HepG2 (cell line): ENCODE results near the gene HOXC9. TPM values are rescaled to one million over a fixed set of nuclear protein-coding genes. Genes with fewer than 3 reads are reported as not detected.

ENCODE experiments used
- GZF1 ChIP-seq: sonication (generic); formaldehyde crosslinking; IDR thresholded peaks from 2 replicates; pipeline ENCODE4 v1.5.1; 2020; ENCODE audit warnings: mild to moderate bottlenecking, missing genetic modification reagents
- HNRNPH1 ChIP-seq: fragments of 200-400 bp; formaldehyde crosslinking; optimal IDR thresholded peaks from 2 replicates; pipeline ENCODE3; 2017; ENCODE audit warnings: mild to moderate bottlenecking, low read depth, low read length
- KLF13 ChIP-seq: sonication (generic); formaldehyde crosslinking; IDR thresholded peaks from 2 replicates; pipeline ENCODE4 v1.4.0; 2020; ENCODE audit warnings: mild to moderate bottlenecking, missing genetic modification reagents
- KMT2A ChIP-seq: sonication (generic); formaldehyde crosslinking; IDR thresholded peaks from 2 replicates; pipeline ENCODE4 v1.4.0; 2020; ENCODE audit warnings: missing genetic modification reagents
- LCORL ChIP-seq, 2 experiments: fragments of 450-650 bp in 1 of 2; sonication (generic) in 1 of 2; formaldehyde crosslinking in 1 of 2; IDR thresholded peaks; 2 replicates each; pipeline versions ENCODE4 v1.5.0 to v1.6.1; 2017 to 2020; ENCODE audit warnings: antibody characterized with exemption in 1 of 2, missing genetic modification reagents in 1 of 2
- MAF1 ChIP-seq: sonication (generic); formaldehyde crosslinking; IDR thresholded peaks from 2 replicates; pipeline ENCODE4 v1.5.0; 2020; ENCODE audit warnings: missing genetic modification reagents, borderline replicate concordance
- MXI1 ChIP-seq: IDR thresholded peaks from 3 replicates; pipeline ENCODE4 v1.6.1; 2012; ENCODE audit warnings: low read depth, low read length, inconsistent platforms, borderline replicate concordance
- NFIB ChIP-seq: sonication (generic); formaldehyde crosslinking; IDR thresholded peaks from 2 replicates; pipeline ENCODE4 v1.9.0; 2021; ENCODE audit warnings: missing genetic modification reagents, mild to moderate bottlenecking, borderline replicate concordance
- NFKBIZ ChIP-seq: IDR thresholded peaks from 2 replicates; pipeline ENCODE4 v1.6.1; 2018; ENCODE audit warnings: missing genetic modification reagents, missing compliant biosample characterization
- RARA ChIP-seq: IDR thresholded peaks from 2 replicates; pipeline ENCODE4 v1.6.1; 2016; ENCODE audit warnings: missing genetic modification reagents, missing compliant biosample characterization
- RBAK ChIP-seq: sonication (generic); formaldehyde crosslinking; IDR thresholded peaks from 2 replicates; pipeline ENCODE4 v1.5.1; 2020; ENCODE audit warnings: mild to moderate bottlenecking, missing genetic modification reagents
- RBM22 ChIP-seq: fragments of 200-400 bp; formaldehyde crosslinking; optimal IDR thresholded peaks from 2 replicates; pipeline ENCODE3; 2017; ENCODE audit warnings: mild to moderate bottlenecking, low read length, moderate library complexity
- SIN3A ChIP-seq: IDR thresholded peaks from 2 replicates; pipeline ENCODE4 v1.6.1; 2011; ENCODE audit warnings: low read depth, mild to moderate bottlenecking, control low read depth, low read length, borderline replicate concordance
- SOX13 ChIP-seq, 3 experiments: fragments of 450-650 bp in 1 of 3; sonication (generic) in 1 of 3; formaldehyde crosslinking in 1 of 3; IDR thresholded peaks in 2 of 3; conservative IDR thresholded peaks in 1 of 3; 2 replicates each; pipeline versions ENCODE4 v1.5.0 to v1.6.1; 2016 to 2020; ENCODE audit warnings: antibody characterized with exemption in 1 of 3, mild to moderate bottlenecking in 1 of 3, missing compliant biosample characterization in 1 of 3, missing genetic modification reagents in 1 of 3, moderate library complexity in 1 of 3
- TOE1 ChIP-seq: sonication (generic); formaldehyde crosslinking; IDR thresholded peaks from 2 replicates; pipeline ENCODE4 v1.4.0; 2020; ENCODE audit warnings: mild to moderate bottlenecking, missing genetic modification reagents
- ZNF24 ChIP-seq: fragments of 450-650 bp; IDR thresholded peaks from 2 replicates; pipeline ENCODE4 v1.6.1; 2017; ENCODE audit warnings: antibody characterized with exemption, mild to moderate bottlenecking
- ZNF253 ChIP-seq: sonication (generic); formaldehyde crosslinking; IDR thresholded peaks from 2 replicates; pipeline ENCODE4 v1.8.0; 2022; ENCODE audit warnings: mild to moderate bottlenecking, missing genetic modification reagents, borderline replicate concordance
- ZNF282 ChIP-seq: fragments of 450-650 bp; IDR thresholded peaks from 2 replicates; pipeline ENCODE4 v1.6.1; 2018; ENCODE audit not compliant: partially characterized antibody
- ZNF441 ChIP-seq: sonication (generic); formaldehyde crosslinking; IDR thresholded peaks from 2 replicates; pipeline ENCODE4 v1.7.0; 2021; ENCODE audit warnings: missing genetic modification reagents, borderline replicate concordance
- ZNF761 ChIP-seq: sonication (generic); formaldehyde crosslinking; conservative IDR thresholded peaks from 2 replicates; pipeline ENCODE4 v1.4.0; 2020; ENCODE audit warnings: mild to moderate bottlenecking, missing genetic modification reagents
- polyA plus RNA-seq, 8 experiments: library from polyadenylated mRNA; depleted of rRNA in 3 of 8; stranded (reverse) in 7 of 8; unstranded in 1 of 8; fragments of >200 nt; fragmentation: Illumina TruSeq in 4 of 8; extraction: Trizol in 4 of 8; gene quantifications; 2 replicates each; pipeline versions ENCODE4 v1.2.1 to v1.2.3, GENCODE V29; 2011 to 2016; ENCODE audit warnings: low read depth in 4 of 8, missing spikeins in 1 of 8, mixed read lengths in 1 of 8; ENCODE audit not compliant: insufficient read depth in 1 of 8
- total RNA-seq, 5 experiments: library from RNA; depleted of rRNA; stranded (reverse); fragments of >200 nt; fragmentation: Illumina TruSeq; extraction: Trizol; gene quantifications; 2 replicates each; pipeline ENCODE4 v1.2.3, GENCODE V29; 2016; ENCODE audit warnings: low read depth in 1 of 5
- TF ChIP-seq, protein P1 (sequence below): IDR thresholded peaks from 2 replicates; pipeline ENCODE4 v1.6.1; 2016; ENCODE audit warnings: low read depth, missing genetic modification reagents, missing compliant biosample characterization
- TF ChIP-seq, protein P2 (sequence below): sonication (generic); formaldehyde crosslinking; IDR thresholded peaks from 2 replicates; pipeline ENCODE4 v1.4.0; 2020; ENCODE audit warnings: missing genetic modification reagents

Gene HOXC9
- total and polyA plus RNA-seq, 2 of the 13 experiments (the other 11 are each of a cell fraction or from before 2014, with no cell fraction given) = 0.11 to 1.1 TPM

DNA sequence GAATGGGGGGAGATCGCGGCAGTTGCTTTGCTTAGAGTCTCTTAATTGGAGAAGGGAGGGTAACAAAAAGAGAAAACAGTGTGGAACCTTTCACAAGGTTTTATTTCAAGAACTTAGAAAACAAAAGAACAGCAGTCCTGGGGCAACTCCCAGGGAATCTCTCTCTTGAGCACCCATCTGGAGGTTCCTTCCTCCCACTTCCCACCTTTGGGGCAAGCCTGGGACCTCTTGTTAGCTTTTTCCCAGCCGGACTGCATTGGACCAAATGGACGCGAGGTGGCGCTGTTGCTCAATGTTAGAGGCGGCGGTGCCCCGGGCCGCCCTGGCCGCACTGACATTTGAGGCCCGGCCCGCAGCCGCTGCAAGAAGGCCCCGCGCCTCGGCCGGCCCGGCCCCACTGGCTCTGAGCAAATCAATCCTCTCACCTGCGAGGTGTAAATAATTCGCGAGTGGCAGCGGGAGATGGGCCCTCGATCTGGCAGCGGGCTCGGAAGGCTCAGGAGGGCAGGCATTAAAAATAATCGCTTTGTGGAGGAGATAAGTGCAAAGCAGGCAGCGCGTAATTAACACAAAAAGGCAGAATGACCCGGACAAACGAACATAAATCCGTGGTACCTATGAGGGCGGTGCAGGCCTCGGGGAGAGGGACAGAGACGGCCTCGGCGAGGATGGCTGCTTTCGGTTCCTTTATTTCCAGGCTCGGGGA, 6.0 kb downstream of the HOXC9 start (continued):
- TF ChIP-seq MAF1 (CRISPR knock-in tag) = no peak
- no peak for TF ChIP-seq SIN3A
- no peak for TF ChIP-seq ZNF282
- TF ChIP-seq NFKBIZ (CRISPR knock-in tag) = no peak
- no peak for TF ChIP-seq KLF13 (CRISPR knock-in tag)
- no peak for TF ChIP-seq KMT2A
- TF ChIP-seq ZNF24 = no peak
- no peak for TF ChIP-seq SOX13 (IDR thresholded peaks at IDR 0.05)
- no peak for TF ChIP-seq SOX13 (CRISPR knock-in tag; conservative IDR thresholded peaks at IDR 0.05 in 1 of 2, IDR thresholded peaks at IDR 0.05 in 1 of 2)
- TF ChIP-seq LCORL (IDR thresholded peaks at IDR 0.05) = no peak
- TF ChIP-seq LCORL (CRISPR knock-in tag; IDR thresholded peaks at IDR 0.05) = peak; percentile 80
- no peak for TF ChIP-seq HNRNPH1
- TF ChIP-seq GZF1 = 0 out of 2 replicates have a peak, but pooled peaks have one; percentile 48
- TF ChIP-seq MXI1 = no peak
- TF ChIP-seq ZNF761 = no peak
- no peak for TF ChIP-seq ZNF253 (CRISPR knock-in tag)
- TF ChIP-seq, protein P1, sequence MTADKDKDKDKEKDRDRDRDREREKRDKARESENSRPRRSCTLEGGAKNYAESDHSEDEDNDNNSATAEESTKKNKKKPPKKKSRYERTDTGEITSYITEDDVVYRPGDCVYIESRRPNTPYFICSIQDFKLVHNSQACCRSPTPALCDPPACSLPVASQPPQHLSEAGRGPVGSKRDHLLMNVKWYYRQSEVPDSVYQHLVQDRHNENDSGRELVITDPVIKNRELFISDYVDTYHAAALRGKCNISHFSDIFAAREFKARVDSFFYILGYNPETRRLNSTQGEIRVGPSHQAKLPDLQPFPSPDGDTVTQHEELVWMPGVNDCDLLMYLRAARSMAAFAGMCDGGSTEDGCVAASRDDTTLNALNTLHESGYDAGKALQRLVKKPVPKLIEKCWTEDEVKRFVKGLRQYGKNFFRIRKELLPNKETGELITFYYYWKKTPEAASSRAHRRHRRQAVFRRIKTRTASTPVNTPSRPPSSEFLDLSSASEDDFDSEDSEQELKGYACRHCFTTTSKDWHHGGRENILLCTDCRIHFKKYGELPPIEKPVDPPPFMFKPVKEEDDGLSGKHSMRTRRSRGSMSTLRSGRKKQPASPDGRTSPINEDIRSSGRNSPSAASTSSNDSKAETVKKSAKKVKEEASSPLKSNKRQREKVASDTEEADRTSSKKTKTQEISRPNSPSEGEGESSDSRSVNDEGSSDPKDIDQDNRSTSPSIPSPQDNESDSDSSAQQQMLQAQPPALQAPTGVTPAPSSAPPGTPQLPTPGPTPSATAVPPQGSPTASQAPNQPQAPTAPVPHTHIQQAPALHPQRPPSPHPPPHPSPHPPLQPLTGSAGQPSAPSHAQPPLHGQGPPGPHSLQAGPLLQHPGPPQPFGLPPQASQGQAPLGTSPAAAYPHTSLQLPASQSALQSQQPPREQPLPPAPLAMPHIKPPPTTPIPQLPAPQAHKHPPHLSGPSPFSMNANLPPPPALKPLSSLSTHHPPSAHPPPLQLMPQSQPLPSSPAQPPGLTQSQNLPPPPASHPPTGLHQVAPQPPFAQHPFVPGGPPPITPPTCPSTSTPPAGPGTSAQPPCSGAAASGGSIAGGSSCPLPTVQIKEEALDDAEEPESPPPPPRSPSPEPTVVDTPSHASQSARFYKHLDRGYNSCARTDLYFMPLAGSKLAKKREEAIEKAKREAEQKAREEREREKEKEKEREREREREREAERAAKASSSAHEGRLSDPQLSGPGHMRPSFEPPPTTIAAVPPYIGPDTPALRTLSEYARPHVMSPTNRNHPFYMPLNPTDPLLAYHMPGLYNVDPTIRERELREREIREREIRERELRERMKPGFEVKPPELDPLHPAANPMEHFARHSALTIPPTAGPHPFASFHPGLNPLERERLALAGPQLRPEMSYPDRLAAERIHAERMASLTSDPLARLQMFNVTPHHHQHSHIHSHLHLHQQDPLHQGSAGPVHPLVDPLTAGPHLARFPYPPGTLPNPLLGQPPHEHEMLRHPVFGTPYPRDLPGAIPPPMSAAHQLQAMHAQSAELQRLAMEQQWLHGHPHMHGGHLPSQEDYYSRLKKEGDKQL (CRISPR knock-in tag) = no peak
- TF ChIP-seq RBM22 = no peak
- no peak for TF ChIP-seq RBAK
- no peak for TF ChIP-seq ZNF441
- TF ChIP-seq NFIB (CRISPR knock-in tag) = no peak
- TF ChIP-seq RARA (CRISPR knock-in tag) = no peak
- TF ChIP-seq, protein P2, sequence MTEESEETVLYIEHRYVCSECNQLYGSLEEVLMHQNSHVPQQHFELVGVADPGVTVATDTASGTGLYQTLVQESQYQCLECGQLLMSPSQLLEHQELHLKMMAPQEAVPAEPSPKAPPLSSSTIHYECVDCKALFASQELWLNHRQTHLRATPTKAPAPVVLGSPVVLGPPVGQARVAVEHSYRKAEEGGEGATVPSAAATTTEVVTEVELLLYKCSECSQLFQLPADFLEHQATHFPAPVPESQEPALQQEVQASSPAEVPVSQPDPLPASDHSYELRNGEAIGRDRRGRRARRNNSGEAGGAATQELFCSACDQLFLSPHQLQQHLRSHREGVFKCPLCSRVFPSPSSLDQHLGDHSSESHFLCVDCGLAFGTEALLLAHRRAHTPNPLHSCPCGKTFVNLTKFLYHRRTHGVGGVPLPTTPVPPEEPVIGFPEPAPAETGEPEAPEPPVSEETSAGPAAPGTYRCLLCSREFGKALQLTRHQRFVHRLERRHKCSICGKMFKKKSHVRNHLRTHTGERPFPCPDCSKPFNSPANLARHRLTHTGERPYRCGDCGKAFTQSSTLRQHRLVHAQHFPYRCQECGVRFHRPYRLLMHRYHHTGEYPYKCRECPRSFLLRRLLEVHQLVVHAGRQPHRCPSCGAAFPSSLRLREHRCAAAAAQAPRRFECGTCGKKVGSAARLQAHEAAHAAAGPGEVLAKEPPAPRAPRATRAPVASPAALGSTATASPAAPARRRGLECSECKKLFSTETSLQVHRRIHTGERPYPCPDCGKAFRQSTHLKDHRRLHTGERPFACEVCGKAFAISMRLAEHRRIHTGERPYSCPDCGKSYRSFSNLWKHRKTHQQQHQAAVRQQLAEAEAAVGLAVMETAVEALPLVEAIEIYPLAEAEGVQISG (CRISPR knock-in tag) = 0 out of 2 replicates have a peak, but pooled peaks have one; percentile 35
- TF ChIP-seq TOE1 = no peak
